Lung (tissue), 12 donors: ENCODE measurements around the gene VDR. TPM values are rescaled to one million over a fixed set of nuclear protein-coding genes. Genes with fewer than 3 reads are reported as not detected.

Experiments
- ATAC-seq: fragments of 200-7000 bp; cut with Tn5 transposase; one replicate; pipeline ENCODE4 v1.9.1; 2020; ENCODE audit warnings: moderate number of reproducible peaks; ENCODE audit not compliant: insufficient read depth, low FRiP score
- DNase-seq, 3 donors: peaks; one replicate each; pipeline ENCODE4 v3.0.0-alpha.2; 2013 to 2017
- H3K27ac ChIP-seq, 2 donors: one replicate each; pipeline ENCODE4 v1.5.1; 2013; ENCODE audit warnings: mild to moderate bottlenecking in 2 of 2, moderate library complexity in 2 of 2, control low read depth in 1 of 2, inconsistent platforms in 1 of 2, low read depth in 1 of 2, low read length in 1 of 2
- H3K27me3 ChIP-seq, 3 donors: one replicate each; pipeline ENCODE4 v1.5.1; 2013; ENCODE audit warnings: low read length in 2 of 3; ENCODE audit not compliant: control insufficient read depth in 3 of 3, insufficient read depth in 3 of 3
- H3K36me3 ChIP-seq, 4 donors: one replicate each; pipeline ENCODE4 v1.5.1; 2013; ENCODE audit warnings: low read length in 4 of 4, mild to moderate bottlenecking in 1 of 4, moderate library complexity in 1 of 4; ENCODE audit not compliant: control insufficient read depth in 4 of 4, insufficient read depth in 4 of 4
- H3K4me1 ChIP-seq, 5 donors: one replicate each; pipeline ENCODE4 v1.5.1; 2013; ENCODE audit warnings: low read length in 5 of 5, mild to moderate bottlenecking in 2 of 5, moderate library complexity in 1 of 5; ENCODE audit not compliant: control insufficient read depth in 5 of 5, insufficient read depth in 5 of 5
- H3K4me3 ChIP-seq: one replicate; pipeline ENCODE4 v1.5.1; 2013; ENCODE audit warnings: mild to moderate bottlenecking, control low read depth, moderate library complexity
- H3K9ac ChIP-seq, 2 donors: one replicate each; pipeline ENCODE4 v1.5.1; 2013; ENCODE audit warnings: low read length in 2 of 2, control low read depth in 1 of 2; ENCODE audit not compliant: insufficient read depth in 1 of 2
- H3K9me3 ChIP-seq, 4 donors: one replicate each; pipeline ENCODE4 v1.5.1; 2013; ENCODE audit warnings: low read length in 3 of 4, mild to moderate bottlenecking in 1 of 4, moderate library complexity in 1 of 4; ENCODE audit not compliant: control insufficient read depth in 4 of 4, insufficient read depth in 3 of 4
- CTCF ChIP-seq: IDR thresholded peaks from 2 replicates; pipeline ENCODE4 v1.5.1; 2012; ENCODE audit warnings: mild to moderate bottlenecking; ENCODE audit errors: control extremely low read depth, extremely low read depth
- WGBS, 2 donors: extraction: QIAGEN DNeasy Blood & Tissue Kit; methylation state at CpG; one replicate each; pipeline ENCODE4 v1.1.7; 2013; 5-methylcytosine and 5-hydroxymethylcytosine counted together
- polyA plus RNA-seq, 2 donors: library from polyadenylated mRNA; stranded (reverse); fragments of 200-250 nt; gene quantifications; one replicate each; pipeline ENCODE4 v1.2.1, GENCODE V29; 2013
- total RNA-seq, 2 donors: library from RNA; depleted of rRNA in 1 of 2; stranded (reverse); fragments of >200 nt in 1 of 2; gene quantifications; one replicate each; pipeline ENCODE4 v1.2.1, GENCODE V29; 2014 to 2021
- donor health status: control.
- donor health status: control.
- donor health status: Bipolar disorder and iron deficiency.
- donor health status: healthy.
- donor health status: DM: yes; HTN: yes; CAD: no.

Gene VDR
- total and polyA plus RNA-seq, 4 donors = 4.4 to 27.4 (median 14.3) TPM

- peaks cover 0 to 2% (median 0%) of the 10 kb centered on the region in 4 donors for H3K9me3 ChIP-seq
- H3K27ac ChIP-seq = no peak overlapping the region
- H3K9ac ChIP-seq = no peak overlapping the region
- WGBS, 2 donors = 21 to 39% methylated on average over 1 of the region's 1 CpG
- H3K4me3 ChIP-seq = no peak overlapping the region
- no peak for ATAC-seq
- no peak for DNase-seq
- peaks cover 0 to 15% (median 3%) of the 10 kb centered on the region in 5 donors for H3K4me1 ChIP-seq
- H3K27me3 ChIP-seq = peaks cover 0 to 7% (median 3%) of the 10 kb centered on the region in 3 donors
- H3K36me3 ChIP-seq = no peaks in the 10 kb centered on the region
- no peak for TF ChIP-seq CTCF
Measured at GRCh38 chr12:47945341-47945728, 40.5 kb upstream of the VDR start.

DNA sequence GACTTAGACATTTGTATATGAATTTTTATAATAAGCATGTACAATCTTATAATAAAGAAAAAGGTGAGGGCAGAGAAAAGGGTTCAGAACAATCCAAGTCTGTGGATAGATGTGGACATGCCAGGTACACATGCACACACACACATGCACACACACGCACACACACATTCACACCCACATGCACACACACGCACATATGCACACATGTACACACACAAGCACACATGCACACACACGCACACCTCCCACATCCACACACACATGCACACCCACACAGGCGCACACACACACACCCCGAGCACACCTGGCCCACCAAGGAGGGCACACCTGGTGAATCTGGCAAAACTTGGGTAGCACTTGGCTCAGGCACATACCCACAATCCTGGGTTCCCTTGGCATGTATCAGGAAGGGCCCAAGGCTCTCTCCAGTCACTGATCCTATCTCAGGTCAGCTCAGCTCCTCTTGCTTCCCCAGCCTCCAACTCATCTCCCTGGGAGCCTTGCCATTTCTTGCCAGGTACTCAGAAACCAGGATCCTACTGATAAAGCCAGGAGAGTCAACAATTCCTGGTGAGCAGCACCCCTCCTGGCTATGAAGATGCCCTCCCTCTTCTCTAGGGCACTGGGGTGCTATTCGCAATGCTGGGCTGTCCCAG lies 40.0 kb upstream of the VDR start:
- TF ChIP-seq CTCF = no peak
- no peak for ATAC-seq
- H3K9me3 ChIP-seq = peaks cover 0 to 2% (median 0%) of the 10 kb centered on the region in 4 donors
- no peak overlapping the region for H3K27ac ChIP-seq
- 81 to 97% methylated on average over 6 of the region's 6 CpGs for WGBS, 2 donors
- no peaks in the 10 kb centered on the region for H3K36me3 ChIP-seq
- no peak for DNase-seq
- H3K27me3 ChIP-seq = peaks cover 0 to 7% (median 3%) of the 10 kb centered on the region in 3 donors
- H3K4me1 ChIP-seq = peaks cover 0 to 15% (median 3%) of the 10 kb centered on the region in 5 donors
- H3K4me3 ChIP-seq = no peak overlapping the region
- no peak overlapping the region for H3K9ac ChIP-seq

GRCh38 chr12:47943623-47944340 lies 39.0 kb upstream of the VDR start:
- H3K36me3 ChIP-seq = no peaks in the 10 kb centered on the region
- peaks cover 0 to 2% (median 0%) of the 10 kb centered on the region in 4 donors for H3K9me3 ChIP-seq
- no peak for TF ChIP-seq CTCF
- WGBS, 2 donors = 74 to 90% methylated on average over 11 to 12 of the region's 12 CpGs
- H3K9ac ChIP-seq = no peak overlapping the region
- peaks cover 0 to 15% (median 3%) of the 10 kb centered on the region in 5 donors for H3K4me1 ChIP-seq
- H3K27ac ChIP-seq = no peak overlapping the region
- no peak overlapping the region for H3K4me3 ChIP-seq
- H3K27me3 ChIP-seq = peaks cover 0 to 7% (median 3%) of the 10 kb centered on the region in 3 donors
- DNase-seq (no peak), ATAC-seq (no peak)
